Chondrocyte (in vitro differentiated cells): ENCODE results near the gene FBXO36. TPM values are rescaled to one million over a fixed set of nuclear protein-coding genes. Genes with fewer than 3 reads are reported as not detected.

Experiments used
- DNase-seq: peaks from one replicate; pipeline ENCODE4 v3.0.0; 2021; ENCODE audit warnings: mixed read lengths, low spot score
- H3K27ac Mint-ChIP-seq: one replicate; pipeline ENCODE4 v1.8.0; 2021; ENCODE audit warnings: mild to moderate bottlenecking, moderate library complexity, mixed read lengths; ENCODE audit not compliant: unreplicated experiment
- H3K27me3 Mint-ChIP-seq: 2 replicates; pipeline ENCODE4 v1.8.0; 2021; ENCODE audit warnings: low read depth, mixed read lengths
- H3K36me3 Mint-ChIP-seq: 2 replicates; pipeline ENCODE4 v1.8.0; 2021; ENCODE audit warnings: low read depth, mixed read lengths
- H3K4me1 Mint-ChIP-seq: 2 replicates; pipeline ENCODE4 v1.8.0; 2021; ENCODE audit warnings: low read depth, mild to moderate bottlenecking, mixed read lengths
- H3K4me3 Mint-ChIP-seq: one replicate; pipeline ENCODE4 v1.8.0; 2021; ENCODE audit warnings: mild to moderate bottlenecking, moderate library complexity, mixed read lengths; ENCODE audit not compliant: unreplicated experiment
- H3K9me3 Mint-ChIP-seq: 2 replicates; pipeline ENCODE4 v1.8.0; 2021; ENCODE audit warnings: low read depth, mixed read lengths
- total RNA-seq: library from RNA; stranded (reverse); gene quantifications from 3 replicates; pipeline ENCODE4 v1.2.1, GENCODE V29; 2021
- TF ChIP-seq, protein P1 (sequence below): fragments of 200-600 bp; sonication (generic); IDR thresholded peaks from 2 replicates; pipeline ENCODE4 v1.5.0; 2021; ENCODE audit warnings: antibody characterized with exemption, mild to moderate bottlenecking, moderate library complexity

Gene FBXO36
- total RNA-seq, 1 donor from 2014 or later = 3.0 TPM

- Mint-ChIP-seq H3K4me1 (no peaks in the 10 kb centered on the region), H3K9me3 (peaks cover 3% of the 10 kb centered on the region), H3K27me3 (no peaks in the 10 kb centered on the region), H3K36me3 (peaks cover 6% of the 10 kb centered on the region), H3K4me3 (no peak overlapping the region), H3K27ac (no peak overlapping the region)
- DNase-seq = no peak
- TF ChIP-seq, protein P1, sequence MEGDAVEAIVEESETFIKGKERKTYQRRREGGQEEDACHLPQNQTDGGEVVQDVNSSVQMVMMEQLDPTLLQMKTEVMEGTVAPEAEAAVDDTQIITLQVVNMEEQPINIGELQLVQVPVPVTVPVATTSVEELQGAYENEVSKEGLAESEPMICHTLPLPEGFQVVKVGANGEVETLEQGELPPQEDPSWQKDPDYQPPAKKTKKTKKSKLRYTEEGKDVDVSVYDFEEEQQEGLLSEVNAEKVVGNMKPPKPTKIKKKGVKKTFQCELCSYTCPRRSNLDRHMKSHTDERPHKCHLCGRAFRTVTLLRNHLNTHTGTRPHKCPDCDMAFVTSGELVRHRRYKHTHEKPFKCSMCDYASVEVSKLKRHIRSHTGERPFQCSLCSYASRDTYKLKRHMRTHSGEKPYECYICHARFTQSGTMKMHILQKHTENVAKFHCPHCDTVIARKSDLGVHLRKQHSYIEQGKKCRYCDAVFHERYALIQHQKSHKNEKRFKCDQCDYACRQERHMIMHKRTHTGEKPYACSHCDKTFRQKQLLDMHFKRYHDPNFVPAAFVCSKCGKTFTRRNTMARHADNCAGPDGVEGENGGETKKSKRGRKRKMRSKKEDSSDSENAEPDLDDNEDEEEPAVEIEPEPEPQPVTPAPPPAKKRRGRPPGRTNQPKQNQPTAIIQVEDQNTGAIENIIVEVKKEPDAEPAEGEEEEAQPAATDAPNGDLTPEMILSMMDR = no peak
These were observed 15.2 kb downstream of the FBXO36 start for GRCh38 chr2:229937537-229937936.

DNA sequence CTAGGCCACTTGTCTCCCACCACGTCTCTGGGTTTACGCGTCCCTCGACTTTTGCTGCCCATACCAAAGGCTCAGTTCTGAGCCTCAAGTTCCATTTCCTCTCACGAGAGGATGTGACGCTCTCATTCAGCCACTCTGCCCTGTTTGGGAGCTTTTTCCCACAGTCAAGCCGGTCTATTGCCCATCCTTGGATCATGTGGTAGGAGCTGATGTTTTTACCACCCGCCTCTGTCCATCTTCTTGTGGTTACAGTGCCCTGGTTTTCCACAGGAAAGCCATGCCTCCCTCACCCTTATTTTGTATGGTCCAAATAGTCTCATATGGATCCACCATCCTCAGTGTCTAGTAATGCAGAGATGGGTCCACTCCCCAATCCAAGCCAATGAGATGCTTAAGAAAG, 20.4 kb downstream of the FBXO36 start:
- no peak for DNase-seq
- Mint-ChIP-seq H3K27me3 (no peaks in the 10 kb centered on the region), H3K36me3 (peaks cover 1% of the 10 kb centered on the region), H3K4me3 (no peak overlapping the region), H3K27ac (no peak overlapping the region), H3K4me1 (no peaks in the 10 kb centered on the region), H3K9me3 (no peaks in the 10 kb centered on the region)
- TF ChIP-seq, protein P1 = no peak

GRCh38 chr2:229943171-229943570, 20.9 kb downstream of the FBXO36 start:
- Mint-ChIP-seq H3K36me3 (no peaks in the 10 kb centered on the region), H3K27ac (no peak overlapping the region), H3K27me3 (no peaks in the 10 kb centered on the region), H3K4me3 (no peak overlapping the region), H3K9me3 (no peaks in the 10 kb centered on the region), H3K4me1 (no peaks in the 10 kb centered on the region)
- TF ChIP-seq, protein P1 = no peak
- DNase-seq = no peak

DNA sequence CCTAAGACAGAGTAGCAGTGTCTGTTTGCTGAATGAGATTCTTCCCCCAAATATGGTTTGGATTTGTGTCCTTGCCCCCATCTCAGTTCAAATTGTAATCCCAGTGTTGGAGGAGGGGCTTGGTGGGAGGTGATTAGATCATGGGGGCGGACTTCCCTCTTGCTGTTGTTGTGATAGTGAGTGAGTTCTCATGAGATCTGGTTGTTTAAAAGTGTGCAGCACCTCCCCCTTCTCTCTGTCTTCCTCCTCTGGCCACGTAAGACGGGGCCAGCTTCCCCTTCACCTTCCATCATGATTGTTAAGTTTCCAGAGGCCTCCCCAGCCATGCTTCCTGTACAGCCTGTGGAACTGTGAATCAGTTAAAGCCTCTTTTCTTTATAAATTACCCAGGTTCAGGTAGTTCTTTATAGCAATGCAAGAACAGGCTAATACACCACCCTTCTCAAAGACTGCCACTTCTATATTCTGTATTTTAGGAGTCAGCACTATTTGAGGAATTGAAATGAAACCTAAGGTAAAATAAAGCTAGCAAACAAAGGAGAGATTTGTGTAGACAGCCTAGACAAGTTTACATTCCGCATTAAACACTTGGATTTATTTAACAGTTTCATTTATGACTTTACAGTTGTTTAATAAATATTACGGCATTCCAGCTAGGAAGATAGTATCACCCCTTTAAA, 21.6 kb downstream of the FBXO36 start:
- no peak for DNase-seq
- Mint-ChIP-seq H3K4me3 (no peak overlapping the region), H3K36me3 (no peaks in the 10 kb centered on the region), H3K27ac (no peak overlapping the region), H3K9me3 (no peaks in the 10 kb centered on the region), H3K4me1 (no peaks in the 10 kb centered on the region), H3K27me3 (no peaks in the 10 kb centered on the region)
- TF ChIP-seq, protein P1 = no peak

GRCh38 chr2:229945975-229946374, 23.7 kb downstream of the FBXO36 start:
- DNase-seq = no peak
- no peaks in the 10 kb centered on the region for H3K9me3 Mint-ChIP-seq
- no peaks in the 10 kb centered on the region for H3K36me3 Mint-ChIP-seq
- no peaks in the 10 kb centered on the region for H3K4me1 Mint-ChIP-seq
- H3K27ac Mint-ChIP-seq = no peak overlapping the region
- TF ChIP-seq, protein P1 = no peak
- no peaks in the 10 kb centered on the region for H3K27me3 Mint-ChIP-seq
- H3K4me3 Mint-ChIP-seq = no peak overlapping the region
